DMS53 treated with DMSO at 0.1 percent for 48 hours (cell line): Measurements from ENCODE around the gene GALNT10.

Source experiments
- DNase-seq: peaks from one replicate; lab custom pipeline; 2025; ENCODE audit not compliant: unreplicated experiment; lab: John Stamatoyannopoulos, UW

Gene GALNT10

GRCh38 chr5:154317916-154318315, 127.4 kb downstream of the GALNT10 start:
- DNase-seq = no peak

GRCh38 chr5:154318691-154319090, 128.2 kb downstream of the GALNT10 start:
- DNase-seq = no peak

GRCh38 chr5:154319736-154320135, 129.2 kb downstream of the GALNT10 start:
- no peak for DNase-seq

GRCh38 chr5:154320224-154321089, 129.9 kb downstream of the GALNT10 start:
- no peak for DNase-seq

GRCh38 chr5:154321546-154321945, 131.0 kb downstream of the GALNT10 start:
- DNase-seq = no peak

- DNase-seq = no peak
Observed at GRCh38 chr5:154324033-154324432, 133.5 kb downstream of the GALNT10 start.

GRCh38 chr5:154325566-154325965, 135.0 kb downstream of the GALNT10 start:
- no peak for DNase-seq

- DNase-seq = no peak
Observed at GRCh38 chr5:154329062-154329461, 138.5 kb downstream of the GALNT10 start.

- no peak for DNase-seq
Observed at GRCh38 chr5:154329519-154330040, 139.0 kb downstream of the GALNT10 start.

- no peak for DNase-seq
Observed at GRCh38 chr5:154330097-154330667, 139.6 kb downstream of the GALNT10 start.

GRCh38 chr5:154331232-154331631, 140.7 kb downstream of the GALNT10 start:
- DNase-seq = no peak

GRCh38 chr5:154331924-154332323, 141.4 kb downstream of the GALNT10 start:
- DNase-seq = no peak

GRCh38 chr5:154332451-154332850, 141.9 kb downstream of the GALNT10 start:
- no peak for DNase-seq

GRCh38 chr5:154333016-154333415, 142.5 kb downstream of the GALNT10 start:
- DNase-seq = no peak

- no peak for DNase-seq
Observed at GRCh38 chr5:154334406-154335064, 144.0 kb downstream of the GALNT10 start.

GRCh38 chr5:154335065-154335448, 144.5 kb downstream of the GALNT10 start:
- no peak for DNase-seq

GRCh38 chr5:154341620-154342019, 151.1 kb downstream of the GALNT10 start:
- DNase-seq = no peak

- DNase-seq = no peak
Observed at GRCh38 chr5:154342211-154342610, 151.7 kb downstream of the GALNT10 start.

GRCh38 chr5:154342963-154343362, 152.4 kb downstream of the GALNT10 start:
- no peak for DNase-seq

- DNase-seq = no peak
Observed at GRCh38 chr5:154344461-154344860, 153.9 kb downstream of the GALNT10 start.

GRCh38 chr5:154345255-154345952, 154.9 kb downstream of the GALNT10 start:
- no peak for DNase-seq
